Measurements from ENCODE around the gene SOX11.

GRCh38 chr2:5691985-5692529 lies at the start of gene SOX11:
- no peak for TF ChIP-seq CTCF (optimal IDR thresholded peaks at IDR 0.05 in 1 of 3, IDR thresholded peaks at IDR 0.05 in 1 of 3, conservative IDR thresholded peaks at IDR 0.05 in 1 of 3; ENCODE audit: extremely low read depth in 1 of 3, insufficient read depth in 2 of 3, low read length in 3 of 3)
- TF ChIP-seq EZH2 (IDR thresholded peaks at IDR 0.05; ENCODE audit: low read length): no peak

Measured in keratinocyte (primary cell).